GM21526 (cell line): ENCODE data around the gene ZBTB7B.

Experiments
- ATAC-seq: cut with Tn5 transposase; IDR thresholded peaks from one replicate; pipeline ENCODE4 v1.9.1; 2021; ENCODE audit warnings: moderate library complexity; ENCODE audit not compliant: unreplicated experiment, low FRiP score

Gene ZBTB7B

DNA sequence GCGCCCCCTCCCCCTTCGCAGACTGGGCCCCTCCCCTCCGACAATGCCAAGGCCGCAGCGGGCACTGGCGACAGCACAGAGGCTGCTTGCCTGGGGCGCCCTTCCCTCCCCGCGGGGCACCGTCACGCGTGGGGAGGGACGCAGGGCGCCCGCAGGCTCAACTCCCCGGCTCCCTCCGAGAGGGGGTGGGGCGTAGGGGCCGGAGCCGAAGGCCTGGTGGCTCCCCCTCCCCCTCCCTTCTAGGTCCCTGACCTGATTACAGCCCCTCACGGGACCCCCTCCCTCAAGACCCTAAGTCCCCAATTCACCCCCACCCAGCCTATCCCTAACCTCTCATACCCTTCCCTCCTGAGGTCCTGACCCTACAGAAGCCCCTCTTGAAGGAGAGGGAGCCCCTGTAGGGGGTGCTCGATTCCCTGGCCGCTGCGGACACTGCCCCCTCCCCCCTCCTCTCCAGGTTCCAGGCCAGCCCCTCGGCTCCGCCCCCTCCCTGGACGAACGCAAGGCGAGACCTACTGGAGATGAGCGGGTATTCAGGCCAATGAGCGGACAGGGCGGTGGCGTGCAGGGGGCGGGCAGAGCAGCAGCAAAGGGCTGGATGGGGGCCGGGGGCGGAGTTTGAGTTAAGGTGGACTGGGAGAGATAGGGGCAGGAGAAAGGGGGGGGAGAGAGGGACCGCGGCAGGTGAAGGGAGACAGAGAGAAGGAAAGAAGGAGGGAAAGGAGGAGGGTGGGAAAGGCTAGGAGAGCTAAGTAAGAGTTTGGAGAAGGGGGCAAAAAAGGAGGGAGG, 733 bp upstream of the ZBTB7B start:
- peak; percentile 48 for ATAC-seq

DNA sequence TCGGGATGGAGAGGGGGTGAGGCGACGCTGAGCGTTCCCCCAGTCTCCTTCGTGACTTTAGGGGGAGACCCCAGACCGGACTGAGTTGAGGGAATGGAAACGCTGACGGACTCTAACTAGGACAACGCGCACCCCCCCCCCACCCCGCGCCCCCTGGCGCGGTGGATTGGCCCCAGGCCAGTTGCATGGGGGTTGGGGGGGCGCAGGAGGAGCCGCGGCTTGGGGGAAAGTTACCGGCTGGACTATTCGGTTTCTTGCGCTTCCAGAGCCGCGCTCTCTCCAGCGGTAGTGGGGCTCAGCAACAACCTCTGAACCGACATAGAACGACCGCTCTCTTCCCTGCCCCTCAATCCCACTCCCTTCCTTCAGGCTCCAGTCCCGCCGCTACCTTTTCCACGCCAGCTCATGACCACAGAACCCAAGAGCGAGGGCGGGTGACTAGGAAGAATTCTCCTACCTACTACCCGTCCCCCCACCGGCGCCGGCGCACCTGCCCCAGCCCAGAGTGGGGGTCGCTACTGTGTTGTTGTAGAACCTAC, 694 bp downstream of the ZBTB7B start:
- ATAC-seq: no peak

DNA sequence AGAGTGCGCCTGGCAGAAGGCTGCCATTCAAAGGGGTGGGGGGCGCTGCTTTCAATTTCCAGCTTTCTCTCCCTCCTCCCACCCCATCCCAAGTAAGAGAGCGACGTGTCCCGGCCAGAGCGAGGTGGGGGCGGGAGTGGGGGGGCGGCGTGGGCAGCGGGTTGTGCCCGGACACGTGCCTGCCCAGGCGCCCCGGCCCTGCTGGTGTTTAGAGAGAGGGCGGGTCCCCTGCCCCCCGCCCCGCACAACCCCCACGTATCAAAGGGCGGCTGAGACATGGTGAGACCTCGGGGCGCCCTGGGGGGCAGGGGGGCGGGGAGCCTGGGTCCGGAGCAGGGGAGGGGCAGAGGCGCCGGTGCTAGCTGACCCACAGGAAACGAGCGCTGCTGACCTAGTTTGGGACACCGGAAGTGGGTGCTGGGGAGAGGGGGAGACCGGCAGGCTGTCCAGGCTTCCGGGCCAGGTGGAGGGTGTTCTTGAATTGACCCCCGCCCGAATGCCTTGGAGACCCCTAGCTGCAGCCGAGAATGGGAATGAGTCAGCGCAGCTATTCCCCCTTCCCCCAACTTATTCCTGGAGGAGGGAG, 1.3 kb downstream of the ZBTB7B start:
- ATAC-seq: no peak

DNA sequence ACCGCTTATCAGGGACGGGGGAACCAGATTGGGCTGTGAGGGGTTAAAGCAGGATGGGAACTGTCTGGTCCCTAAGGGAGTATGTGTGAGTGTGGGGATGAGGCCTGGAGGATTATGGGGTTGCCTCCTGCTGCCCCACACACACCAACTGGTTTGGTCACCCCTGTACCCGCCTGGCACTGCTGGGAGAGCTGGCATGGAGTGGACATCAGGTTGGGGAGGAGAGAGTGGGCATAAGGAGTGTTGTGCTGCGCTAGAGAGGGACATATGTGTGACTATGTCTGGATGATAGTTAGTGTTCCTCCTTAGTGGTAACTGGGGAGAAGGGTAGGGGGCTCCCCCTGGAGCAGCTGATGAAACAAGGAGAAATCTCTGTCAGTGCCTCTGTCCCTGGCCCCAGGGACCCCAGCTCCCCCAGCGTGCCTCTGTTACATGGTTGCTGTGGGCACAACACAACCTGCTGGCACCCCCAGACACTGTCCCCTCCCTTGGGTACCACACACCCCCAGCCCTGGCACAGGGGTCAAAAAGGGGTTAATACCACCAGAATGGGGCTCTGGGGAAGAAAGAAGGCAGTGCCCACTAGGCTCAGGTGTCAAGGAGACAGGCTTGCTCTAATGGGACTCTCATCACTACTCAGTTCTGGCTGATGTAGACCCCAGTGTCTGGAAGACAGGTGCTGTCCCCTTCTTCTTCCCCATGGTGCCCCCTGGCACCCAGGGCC, 1.9 kb downstream of the ZBTB7B start:
- no peak for ATAC-seq

DNA sequence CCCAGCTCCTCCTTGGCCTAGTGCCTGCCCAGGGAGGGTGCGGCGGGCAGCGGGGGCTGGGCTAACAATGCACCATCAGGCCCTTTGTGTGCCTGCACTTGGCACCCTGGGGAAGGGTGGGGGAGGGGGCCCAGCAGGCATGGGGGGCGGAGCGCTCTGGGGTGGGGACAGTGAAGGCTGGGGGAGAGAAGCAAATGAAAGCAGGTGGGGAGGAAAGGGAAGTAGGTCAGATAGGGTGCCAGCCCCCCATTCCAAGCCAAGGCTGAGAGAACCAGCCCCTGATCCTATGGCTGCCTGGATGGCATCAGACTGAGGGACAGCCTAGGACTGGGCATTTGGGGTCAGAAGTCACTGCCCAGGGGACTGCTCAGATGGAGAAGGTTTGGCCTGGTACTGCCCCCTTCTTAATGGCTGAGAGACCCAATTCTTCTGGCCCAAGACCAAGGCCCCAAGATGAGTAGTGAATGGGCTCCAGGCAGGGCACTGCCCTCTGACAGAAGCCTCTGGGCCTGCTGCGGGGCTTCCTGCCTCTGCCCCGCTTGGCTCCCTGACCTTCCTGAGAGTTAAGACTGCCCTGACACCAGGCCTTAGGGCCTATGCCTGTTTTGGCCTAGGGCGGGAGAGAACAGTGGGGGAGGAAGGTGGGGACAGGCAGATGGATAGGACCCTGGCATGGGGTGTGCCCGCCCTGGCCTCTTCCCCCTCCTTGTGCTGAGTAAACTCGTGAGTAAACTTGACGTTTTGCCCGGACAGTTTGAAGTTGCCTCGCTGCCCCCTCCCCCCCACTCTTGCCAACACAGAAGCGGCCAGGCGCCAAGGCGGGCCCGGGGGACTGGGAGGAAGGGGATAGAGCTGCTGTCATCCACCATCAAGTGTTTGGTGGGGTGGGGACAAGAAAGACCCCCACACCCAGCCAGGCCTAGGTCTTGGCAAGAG, 2.7 kb downstream of the ZBTB7B start:
- ATAC-seq: no peak

DNA sequence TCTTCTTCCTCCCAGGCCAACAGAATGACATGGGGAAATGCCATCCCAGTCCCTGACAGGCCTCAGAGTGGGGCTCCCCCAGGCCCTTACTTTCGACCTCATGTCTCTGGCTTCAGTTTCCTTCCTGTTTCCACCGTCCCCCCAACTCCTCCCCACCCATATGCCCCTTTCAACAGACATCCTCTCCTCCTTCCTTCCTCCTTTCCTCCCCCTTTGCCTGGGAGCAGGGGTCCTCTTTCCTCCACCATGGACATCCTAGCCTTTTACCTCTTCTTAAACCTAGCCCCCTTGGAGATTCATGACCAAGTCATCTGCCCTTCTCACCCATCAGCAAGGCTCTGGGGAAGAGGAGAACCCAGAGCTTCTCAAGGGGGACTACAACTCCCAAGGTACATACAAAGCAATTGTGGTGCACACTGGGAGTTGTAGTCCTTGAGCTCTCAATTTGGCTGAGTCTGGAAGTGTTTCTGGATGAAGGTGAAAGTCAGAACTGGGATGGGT, 4.0 kb downstream of the ZBTB7B start:
- no peak for ATAC-seq

DNA sequence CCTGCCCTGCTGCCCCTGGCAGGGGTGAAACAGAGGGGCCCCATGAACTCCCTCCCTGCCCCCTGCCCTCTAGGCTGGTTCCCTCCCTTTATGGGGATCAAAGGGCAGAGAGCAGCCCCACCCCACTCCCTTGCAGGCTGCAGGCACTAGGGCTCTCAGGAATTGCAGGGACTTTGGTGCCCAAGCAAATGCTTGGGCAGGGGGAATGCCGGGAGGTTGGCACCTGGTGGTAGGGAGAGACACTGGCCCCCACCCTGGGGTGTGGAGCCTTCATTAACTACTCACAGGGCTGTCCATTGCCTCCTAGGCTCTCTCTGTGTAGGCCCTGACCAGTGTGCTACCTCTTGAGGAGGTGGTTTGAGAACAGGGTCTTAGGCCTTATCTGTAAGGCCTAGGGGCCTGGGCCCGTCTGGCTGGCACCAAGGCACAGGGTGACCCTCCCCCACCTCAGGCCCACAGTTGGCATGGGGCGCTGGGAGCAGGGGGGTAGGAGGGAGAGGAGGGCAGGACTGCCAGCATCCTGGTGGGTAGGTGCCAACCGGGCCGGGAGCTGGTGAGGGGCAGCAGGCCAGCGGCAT, 4.7 kb downstream of the ZBTB7B start:
- no peak for ATAC-seq

DNA sequence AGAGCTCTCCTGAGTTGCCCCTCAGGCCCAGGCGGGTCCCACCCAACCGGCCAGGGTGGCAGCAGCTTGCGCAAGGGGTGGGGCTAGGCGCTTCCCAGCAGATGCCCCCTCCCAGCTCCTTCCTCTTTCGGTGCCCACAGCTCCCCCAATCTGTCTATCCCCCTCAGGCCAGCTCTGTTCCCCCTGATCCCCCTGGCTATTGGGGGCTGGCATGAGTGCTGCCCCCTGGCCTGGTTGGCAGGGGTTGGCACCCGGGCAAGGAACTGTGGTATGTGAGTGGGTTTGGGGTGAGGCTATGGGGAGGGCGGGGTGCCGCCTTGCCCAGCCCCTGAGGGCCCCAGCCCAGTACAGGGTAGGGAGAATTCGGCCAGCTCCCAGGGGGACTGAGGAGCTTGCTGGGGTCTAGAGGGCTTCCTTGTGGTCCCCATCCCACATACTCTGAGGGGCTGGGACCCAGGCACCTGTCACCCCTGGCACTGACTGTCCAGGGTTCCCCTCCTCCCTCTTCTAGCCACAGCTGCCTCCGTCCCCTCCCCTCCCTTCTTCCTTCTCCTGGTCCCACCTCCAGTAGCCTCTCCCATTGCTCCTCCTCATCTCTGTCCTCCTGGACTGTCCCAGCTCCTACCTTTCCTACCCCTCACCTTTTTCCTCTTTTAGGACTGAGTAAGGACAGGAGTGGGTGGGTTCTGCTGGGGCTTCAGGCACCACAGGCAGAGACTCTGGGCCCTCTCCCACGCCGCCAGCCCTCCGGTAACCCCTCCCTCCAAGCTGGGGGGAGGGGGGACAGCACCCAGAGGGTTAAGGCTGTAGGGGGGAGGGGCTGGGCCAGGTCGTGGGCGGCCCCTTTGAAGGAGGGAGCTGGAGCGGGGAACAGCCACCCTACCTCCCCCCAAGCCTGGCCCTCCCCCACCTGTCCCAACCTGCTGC, 5.7 kb downstream of the ZBTB7B start:
- ATAC-seq: no peak

DNA sequence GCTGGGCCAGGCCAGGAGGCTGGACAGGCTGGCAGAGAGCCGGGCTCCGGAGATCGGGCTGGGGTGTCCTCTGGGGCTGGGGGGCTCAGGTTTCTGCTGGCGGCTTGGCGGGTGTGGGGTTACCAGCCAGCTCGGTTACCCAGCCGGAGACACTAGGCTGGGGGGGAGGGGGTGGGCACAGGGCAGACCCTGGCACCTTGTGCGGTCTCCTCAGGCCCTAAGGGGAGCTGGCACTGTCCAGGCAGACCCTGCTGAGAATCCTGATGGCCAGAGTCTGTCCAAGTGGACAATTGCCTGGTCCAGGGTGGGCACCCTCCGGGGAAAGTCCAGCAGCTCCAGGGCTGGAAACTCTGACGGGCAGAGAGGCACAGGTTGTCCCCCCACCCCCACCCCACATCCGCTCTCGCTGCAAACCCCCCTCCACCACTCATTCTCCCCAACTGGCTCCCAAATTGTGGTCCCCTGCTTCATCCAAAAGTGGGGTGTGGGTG, 6.7 kb downstream of the ZBTB7B start:
- no peak for ATAC-seq

DNA sequence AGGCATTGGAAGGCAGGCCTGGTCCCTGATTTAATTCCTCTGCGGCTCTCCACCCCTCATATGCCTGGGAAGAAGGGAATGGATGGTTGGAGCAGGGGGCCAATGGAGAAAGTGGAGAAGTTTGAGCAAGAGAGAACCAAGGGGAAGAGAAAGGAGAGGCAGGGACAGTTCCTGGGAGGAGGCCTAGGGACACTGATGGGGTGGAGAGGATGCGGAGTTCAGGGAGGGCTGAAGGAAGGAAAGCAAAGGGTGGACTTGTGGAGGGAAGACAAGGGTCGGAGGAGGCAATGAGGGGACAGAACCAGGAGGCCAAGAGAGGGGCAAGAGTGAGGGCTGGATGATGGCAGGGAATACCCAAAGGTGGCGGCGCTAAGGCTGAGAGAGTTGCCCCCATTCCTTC, 7.1 kb downstream of the ZBTB7B start:
- no peak for ATAC-seq

DNA sequence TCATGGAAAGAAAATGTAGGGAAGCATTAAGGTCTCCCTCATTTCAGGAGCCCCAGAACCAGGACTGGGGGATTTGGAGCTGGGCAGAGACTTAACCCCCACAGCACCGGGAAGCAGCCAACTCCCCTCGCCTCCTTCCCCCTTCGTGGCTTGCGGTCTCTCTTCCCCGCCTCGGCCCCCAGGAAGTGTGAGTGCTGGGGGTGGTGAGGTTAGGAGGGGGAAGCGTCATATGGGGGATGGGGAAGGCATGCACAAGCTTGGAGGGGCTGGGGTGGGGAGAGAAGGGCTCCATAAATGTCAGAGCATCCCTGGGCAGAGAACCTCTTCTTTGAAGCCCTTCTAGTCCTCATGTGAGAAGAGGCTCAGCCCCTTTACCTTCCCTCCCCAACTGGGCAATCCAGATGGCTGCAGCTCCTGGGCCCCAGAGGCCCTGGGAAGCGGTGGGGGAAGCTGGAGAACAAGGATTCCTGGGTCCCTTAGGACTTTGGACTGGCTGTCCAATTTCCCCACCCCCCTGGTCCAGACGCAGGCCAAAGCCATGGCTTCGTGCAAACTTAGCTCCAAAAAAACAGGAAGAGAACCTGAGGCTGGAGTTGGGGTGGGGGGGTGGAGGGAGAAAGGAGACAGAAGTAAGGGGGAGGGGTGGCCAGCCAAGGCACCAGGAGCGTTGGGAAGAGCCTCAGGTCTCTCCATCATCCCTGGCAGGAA, 7.8 kb downstream of the ZBTB7B start:
- no peak for ATAC-seq

DNA sequence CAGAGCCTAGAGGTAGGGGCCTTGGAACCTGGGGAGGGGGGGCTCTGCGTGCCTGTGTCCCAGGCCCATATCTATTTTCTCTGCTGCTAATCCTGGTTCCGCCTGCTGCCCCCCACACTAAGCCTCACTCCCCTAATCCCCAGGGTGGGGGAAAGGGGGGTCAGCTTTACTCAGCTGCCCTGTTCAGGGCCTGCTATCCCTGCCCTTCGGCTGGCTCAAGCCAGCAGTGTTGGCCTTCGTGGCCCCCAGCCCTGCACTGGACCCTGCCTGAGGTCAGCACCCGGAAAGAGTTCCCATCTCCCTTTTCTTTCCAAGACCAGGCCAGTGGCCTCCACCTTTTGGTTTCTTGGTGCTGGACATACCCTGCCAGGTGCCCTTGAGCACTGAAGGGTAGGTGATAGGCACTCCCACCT, 8.4 kb downstream of the ZBTB7B start:
- ATAC-seq: no peak

DNA sequence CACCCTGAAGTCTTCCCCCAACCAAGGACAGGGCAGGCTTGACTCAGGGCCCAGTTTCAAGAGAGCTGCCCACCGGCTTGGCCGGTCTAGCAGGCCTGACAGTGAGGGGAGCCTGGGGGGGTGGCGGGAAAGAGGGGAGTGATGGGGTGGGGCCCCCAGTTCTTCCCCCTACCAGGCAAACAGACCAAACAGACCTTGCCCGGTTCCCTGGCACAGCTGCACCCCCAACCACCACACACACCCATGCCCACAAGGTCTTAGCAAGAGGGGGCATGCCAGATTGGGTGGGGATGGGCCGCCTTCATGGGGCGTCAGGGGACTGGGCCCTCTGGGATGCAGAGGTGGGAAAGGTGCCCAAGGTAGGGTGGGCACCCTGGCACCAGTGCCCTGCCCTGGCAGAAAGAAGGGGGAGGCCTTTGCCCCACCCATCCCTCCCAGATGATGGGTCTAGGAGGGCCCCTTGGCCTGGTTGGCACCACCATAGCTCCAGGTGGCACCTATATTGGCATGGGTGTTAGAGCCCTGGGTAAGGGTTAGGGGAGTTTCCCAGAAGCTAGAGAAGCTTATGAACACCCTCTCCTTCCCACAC, 8.9 kb downstream of the ZBTB7B start:
- no peak for ATAC-seq

DNA sequence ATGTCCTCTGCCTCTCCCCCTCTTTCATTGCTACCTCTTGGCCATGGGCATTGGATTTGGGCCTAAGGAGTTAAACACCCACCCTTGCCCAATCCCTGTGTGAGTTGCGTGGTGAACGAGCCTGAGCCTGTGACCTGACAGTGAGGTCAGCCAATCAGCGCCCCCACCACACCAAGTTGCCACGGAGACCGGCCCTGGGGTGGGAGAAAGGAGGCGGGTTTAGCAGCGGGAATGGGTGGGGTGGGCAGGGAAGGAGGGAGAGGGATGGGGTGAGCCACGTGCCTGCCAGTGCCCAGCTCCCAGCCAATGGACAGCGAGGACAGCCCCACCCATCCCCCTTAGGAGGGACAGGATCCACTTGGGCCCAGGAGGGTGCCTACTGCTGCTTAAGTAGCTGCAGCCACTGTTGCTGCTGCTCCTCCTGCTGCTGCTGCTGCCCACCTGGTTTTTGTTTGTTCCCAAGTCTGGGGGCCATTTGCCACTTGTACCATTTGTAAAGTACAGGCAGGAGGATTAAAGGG, 9.5 kb downstream of the ZBTB7B start:
- no peak for ATAC-seq

DNA sequence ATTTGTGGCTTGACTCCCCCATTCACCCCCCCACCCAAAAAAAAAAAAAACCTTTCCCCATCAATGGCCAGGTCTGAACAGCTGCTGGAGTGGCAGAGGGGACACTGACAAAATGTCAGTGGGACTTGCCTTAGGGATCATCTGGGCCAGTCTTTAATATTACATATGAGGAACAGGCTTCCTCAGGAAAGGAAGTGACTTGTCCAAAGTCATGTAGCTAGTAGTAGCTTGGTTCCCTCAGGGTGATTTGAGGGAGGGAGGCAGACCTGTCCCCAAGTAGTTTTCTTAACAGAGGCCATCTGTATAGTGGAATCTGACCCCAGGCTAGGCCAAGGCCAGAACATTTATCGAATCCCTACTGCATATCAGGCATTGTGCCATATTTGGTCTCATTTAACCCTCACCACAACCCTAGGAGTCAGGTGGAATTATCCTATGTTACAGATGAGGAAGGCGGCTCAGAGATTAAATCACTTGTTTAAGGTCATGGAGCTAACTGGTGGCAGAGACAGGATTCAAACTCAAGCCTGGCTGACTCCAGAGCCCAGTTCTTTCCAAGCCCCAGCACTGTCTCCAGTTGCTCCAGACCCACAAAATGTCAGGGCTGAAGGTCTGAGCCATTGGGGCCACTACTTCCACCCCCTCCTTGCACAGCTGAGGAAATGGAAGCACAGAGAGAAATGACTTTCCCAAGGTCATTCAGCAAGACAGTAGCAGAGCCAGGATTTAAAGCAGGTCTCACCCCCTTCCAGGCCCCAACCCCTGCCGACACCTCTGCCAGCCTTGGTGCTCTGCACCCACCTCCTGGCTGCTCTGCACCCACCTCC, 10.4 kb downstream of the ZBTB7B start:
- no peak for ATAC-seq

DNA sequence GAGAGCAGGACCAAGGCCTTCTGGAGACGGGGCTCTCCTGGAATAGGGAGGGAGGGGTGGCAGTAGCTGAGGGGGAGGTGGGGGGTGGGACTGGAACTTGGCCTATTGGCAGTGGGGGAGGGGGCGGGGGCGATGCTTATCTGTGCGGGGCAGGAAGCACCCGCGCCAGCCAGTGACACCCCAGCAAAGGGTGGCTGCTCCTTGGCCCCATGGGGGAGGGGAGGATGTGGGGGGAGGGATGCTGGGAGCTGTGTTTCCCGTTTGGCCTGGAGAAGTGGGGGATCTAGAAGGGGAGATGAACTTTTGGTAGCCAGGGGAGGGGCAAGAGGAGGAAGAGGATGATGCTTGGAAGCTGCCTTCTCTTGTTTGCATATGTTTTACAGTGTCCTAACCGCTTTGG, 11.0 kb downstream of the ZBTB7B start:
- no peak for ATAC-seq
